Raji (cell line): ENCODE results near the gene MAGI2.

ENCODE experiments used
- POLR2A ChIP-seq: IDR thresholded peaks from 2 replicates; pipeline ENCODE4 v1.6.1; 2011; ENCODE audit warnings: low read depth, low read length, control low read depth; ENCODE audit not compliant: insufficient read depth

Gene MAGI2

DNA sequence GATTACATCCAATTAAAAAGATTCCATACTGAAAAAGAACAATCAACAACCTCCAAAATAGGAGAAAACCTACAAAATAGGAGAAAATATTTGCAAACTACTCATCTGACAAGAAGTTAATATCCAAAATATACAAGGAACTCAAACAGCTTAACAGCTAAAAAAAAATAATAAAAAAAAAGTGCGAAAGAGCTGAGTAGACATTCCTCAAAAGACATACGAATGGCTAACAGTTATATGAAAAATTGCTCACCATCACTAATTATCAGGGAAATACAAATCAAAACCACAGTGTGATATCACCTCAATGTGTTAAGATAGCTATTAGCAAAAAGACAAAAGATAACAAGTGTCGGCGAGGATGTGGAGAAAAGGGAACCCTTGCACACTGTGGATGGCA lies 1204.6 kb downstream of the MAGI2 start:
- no peak for TF ChIP-seq POLR2A

DNA sequence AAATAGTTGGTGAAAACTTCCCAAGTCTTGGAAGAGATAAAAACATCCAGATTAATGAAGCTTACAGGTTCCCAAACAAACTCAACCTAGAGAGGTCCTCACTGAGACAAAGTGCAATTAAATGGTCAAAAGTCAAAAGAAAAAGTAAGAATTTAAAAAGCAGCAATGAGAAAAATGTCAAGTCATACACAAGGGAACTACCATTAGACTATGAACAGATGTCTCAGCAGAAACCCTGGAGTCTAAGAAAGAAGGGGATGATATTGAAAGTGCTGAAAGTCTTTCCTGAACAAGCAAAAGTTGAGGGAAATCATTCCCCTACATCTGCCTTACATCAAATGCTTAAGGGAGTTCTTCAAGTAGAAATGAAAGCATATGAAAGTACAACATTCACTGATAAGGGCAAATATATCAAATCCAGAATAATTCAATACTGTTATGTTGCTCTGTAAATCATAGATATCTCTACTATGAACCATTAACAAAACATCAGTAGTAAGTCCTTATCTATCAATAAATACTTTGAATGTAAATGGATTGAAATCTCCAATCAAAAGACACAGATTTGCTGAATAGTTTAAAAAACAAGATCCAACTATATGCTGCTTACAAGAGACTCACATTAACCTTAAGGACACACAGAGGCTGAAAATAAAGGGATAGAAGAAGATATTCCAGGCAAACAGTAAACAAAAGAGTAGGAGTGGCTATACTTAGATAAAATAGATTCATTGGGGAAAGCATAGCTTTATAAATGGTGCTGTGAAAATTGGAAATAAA lies 1205.4 kb downstream of the MAGI2 start:
- TF ChIP-seq POLR2A, result no peak

- no peak for TF ChIP-seq POLR2A
These were observed 1218.8 kb downstream of the MAGI2 start for GRCh38 chr7:78234634-78235033.

GRCh38 chr7:78232806-78233205 lies 1220.7 kb downstream of the MAGI2 start:
- TF ChIP-seq POLR2A, result no peak

DNA sequence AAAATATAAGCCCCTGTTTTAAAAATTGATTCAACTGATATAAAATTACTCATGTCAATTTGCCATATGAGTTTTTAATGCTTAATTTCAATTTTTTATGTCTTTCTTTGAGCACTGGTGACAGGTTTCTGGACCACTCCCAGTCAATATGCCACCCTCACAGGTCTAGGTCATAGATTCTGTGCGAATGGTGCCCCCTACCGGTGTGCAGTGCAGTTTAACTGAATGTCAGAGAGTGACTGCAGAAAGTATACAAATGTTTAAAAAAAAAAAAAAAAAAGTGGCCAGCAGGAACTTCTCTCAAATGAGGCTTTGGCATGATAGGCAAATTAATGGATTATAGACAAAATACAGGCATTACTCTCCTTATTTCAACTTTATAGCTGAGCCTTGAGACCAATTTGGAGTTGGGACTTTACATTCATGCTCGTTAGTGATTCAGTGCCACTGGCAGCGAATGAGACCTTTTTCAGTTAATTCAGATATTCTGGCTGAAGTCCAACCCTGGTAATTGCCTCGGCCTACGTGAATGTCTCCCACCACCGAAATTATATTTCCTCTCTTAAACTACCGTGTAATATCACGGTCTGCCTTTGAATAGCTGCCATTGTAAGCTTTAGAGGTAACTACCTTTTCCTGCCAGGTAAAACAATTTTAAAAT lies 1227.3 kb downstream of the MAGI2 start:
- TF ChIP-seq POLR2A, result no peak

DNA sequence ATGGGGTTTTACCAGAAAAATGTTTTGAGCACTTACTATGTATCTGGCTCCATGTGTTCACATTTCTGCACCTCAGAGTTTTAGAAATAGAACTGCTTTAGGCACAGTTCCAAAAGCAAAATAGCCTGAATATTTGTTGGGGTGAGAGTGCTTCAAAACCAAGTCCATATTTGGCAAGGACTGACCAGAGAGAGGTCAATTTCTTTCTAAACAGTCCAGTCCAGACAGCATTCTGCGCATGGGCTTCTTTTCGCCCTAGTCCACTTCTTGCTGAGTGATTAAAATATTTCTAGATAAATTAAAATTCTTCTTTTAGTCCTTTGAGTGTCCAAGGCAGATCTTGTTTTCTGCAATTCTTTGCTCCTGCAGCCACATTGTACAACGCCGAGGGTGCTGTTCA lies 1227.9 kb downstream of the MAGI2 start:
- no peak for TF ChIP-seq POLR2A

GRCh38 chr7:78224923-78225322 lies 1228.5 kb downstream of the MAGI2 start:
- no peak for TF ChIP-seq POLR2A

GRCh38 chr7:78223598-78223997 lies 1229.9 kb downstream of the MAGI2 start:
- no peak for TF ChIP-seq POLR2A

GRCh38 chr7:78222001-78222751 lies 1231.3 kb downstream of the MAGI2 start:
- TF ChIP-seq POLR2A, result no peak

DNA sequence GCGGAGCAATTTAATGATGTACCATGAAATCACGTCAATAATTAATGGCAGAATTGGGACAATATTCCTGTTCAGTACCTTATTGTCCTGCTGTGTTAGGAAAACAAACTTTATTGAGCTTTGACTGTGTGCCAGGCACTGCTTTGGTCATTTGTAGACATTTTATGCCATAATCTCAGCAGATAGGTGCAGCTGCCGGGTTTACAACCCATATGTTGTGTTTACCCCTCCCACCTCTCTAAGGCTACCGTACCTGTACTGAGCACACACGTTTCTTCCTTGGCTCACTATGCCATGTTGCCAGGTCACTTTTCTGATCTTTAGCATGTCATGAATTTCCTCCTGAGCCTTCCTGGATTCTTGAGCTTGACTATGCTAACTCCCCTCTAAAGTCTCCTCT lies 1232.7 kb downstream of the MAGI2 start:
- TF ChIP-seq POLR2A, result no peak

DNA sequence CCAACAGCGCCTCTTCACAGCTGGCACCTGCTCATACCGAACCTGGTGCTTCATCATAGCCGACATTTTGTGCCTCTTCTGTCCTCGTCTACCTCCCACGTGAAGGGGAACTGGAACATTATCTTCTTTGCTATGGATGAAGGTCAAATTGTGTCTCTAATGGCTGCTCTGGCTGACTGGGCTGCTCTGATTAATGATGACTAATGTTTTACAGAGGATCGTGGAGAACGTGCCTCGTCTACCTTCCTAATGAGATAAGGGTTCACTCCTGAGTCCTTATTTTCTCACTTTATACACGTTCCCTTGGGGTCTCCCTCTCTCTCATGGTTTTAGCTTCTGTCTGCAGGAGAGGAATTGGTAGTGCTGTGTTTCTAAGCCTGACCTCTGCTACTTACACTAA lies 1234.6 kb downstream of the MAGI2 start:
- TF ChIP-seq POLR2A, result no peak

- no peak for TF ChIP-seq POLR2A
These were observed 1235.4 kb downstream of the MAGI2 start for GRCh38 chr7:78218051-78218450.

- TF ChIP-seq POLR2A, result no peak
These were observed 1238.3 kb downstream of the MAGI2 start for GRCh38 chr7:78215199-78215598.

DNA sequence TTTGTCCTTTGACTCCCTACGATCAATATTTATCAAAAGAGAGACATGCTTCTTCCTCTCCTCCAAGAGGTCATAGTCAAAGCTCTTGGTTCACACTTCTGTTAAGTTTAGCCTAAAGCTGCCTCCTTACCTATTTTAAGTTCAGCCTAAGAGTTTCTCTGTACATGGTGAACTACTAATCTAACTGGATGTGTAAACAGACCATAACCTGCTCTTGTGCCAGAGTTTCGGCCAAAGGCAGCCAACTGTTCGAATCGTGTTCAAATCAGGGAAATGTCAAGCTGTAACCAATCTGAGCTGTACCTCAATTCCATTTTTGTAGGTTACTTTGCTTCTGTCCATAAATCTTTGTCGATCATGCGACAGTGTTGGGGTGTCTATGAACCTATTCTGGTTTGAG lies 1240.1 kb downstream of the MAGI2 start:
- no peak for TF ChIP-seq POLR2A

DNA sequence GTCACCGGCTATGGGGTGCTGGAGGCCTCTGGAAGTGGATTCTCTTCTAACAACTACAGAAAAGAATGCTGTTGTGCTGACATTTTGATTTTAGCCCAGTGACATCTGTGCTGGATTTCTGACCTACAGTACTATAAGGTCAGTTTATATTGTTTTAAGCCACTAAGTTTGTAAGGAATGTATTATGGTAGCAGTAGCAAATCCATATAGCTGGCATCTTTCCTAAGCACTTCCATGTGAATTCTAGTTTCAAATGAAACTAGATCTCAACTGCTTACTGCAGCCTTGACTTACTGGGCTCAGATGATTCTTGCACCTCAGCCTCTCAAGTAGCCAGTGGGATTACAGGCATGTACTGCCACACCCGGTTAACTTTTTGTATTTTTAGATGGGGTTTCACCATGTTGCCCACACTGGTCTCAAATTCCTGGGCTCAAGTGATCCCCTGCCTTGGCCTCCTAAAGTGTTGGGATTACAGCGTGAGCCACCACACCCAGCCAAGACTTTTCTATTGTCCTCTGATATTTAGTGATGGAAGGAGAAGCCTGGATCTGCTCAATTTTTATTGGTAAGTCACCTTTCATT lies 1240.9 kb downstream of the MAGI2 start:
- TF ChIP-seq POLR2A, result no peak

GRCh38 chr7:78207269-78207668 lies 1246.2 kb downstream of the MAGI2 start:
- no peak for TF ChIP-seq POLR2A

DNA sequence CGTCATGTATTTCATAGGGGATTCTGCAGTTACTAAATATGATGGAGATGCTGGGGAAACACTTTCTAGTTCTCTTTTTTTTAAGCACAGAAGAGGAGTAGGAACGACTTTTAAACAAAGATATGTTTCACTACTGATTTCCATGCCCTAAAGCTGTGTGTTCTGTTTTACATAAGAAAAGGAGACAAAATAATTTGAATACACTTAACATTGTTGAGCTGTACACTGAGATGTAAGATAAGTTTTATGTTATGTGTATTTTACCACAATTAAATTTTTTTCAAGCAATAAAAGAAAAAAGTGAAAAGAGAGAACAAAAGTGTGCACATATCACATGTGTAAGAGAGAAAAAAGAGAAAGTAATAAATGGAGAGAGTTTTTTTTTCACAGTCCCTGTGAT lies 1246.7 kb downstream of the MAGI2 start:
- no peak for TF ChIP-seq POLR2A
